ENCODE measurements around the gene NPPC. TPM values are rescaled to one million over a fixed set of nuclear protein-coding genes. Genes with fewer than 3 reads are reported as not detected.

NPPC gene
- total RNA-seq, 1 donor from 2014 or later: not detected

DNA sequence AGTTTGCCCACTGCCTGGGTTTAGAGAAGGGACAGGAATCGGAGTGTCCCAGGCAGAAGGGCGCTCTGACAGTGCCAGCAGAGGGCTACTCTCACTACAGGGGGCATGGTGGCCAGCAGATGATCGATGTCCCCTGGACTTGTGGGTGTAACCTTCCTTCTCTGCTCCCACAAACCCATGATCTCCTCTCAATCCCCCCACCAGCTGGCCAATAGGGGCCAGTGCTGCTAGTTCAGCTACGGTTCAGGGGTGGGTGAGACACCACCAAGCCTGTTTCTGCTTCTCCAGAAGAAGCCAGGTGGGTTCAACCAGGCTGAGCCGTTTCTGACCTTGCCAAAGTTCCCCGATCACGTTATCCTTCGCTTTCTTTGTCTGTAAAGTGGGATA, 1.3 kb downstream of the NPPC start:
- Mint-ChIP-seq H3K36me3 (ENCODE audit: low read depth) (peaks cover 1% of the 10 kb centered on the region), H3K4me3 (ENCODE audit: unreplicated experiment) (no peak overlapping the region), H3K9me3 (ENCODE audit: low read depth) (no peaks in the 10 kb centered on the region), H3K4me1 (ENCODE audit: low read depth) (peaks cover 8% of the 10 kb centered on the region), H3K27me3 (ENCODE audit: low read depth) (peaks cover 61% of the 10 kb centered on the region), H3K27ac (ENCODE audit: unreplicated experiment) (no peak overlapping the region)
- TF ChIP-seq, protein P1, sequence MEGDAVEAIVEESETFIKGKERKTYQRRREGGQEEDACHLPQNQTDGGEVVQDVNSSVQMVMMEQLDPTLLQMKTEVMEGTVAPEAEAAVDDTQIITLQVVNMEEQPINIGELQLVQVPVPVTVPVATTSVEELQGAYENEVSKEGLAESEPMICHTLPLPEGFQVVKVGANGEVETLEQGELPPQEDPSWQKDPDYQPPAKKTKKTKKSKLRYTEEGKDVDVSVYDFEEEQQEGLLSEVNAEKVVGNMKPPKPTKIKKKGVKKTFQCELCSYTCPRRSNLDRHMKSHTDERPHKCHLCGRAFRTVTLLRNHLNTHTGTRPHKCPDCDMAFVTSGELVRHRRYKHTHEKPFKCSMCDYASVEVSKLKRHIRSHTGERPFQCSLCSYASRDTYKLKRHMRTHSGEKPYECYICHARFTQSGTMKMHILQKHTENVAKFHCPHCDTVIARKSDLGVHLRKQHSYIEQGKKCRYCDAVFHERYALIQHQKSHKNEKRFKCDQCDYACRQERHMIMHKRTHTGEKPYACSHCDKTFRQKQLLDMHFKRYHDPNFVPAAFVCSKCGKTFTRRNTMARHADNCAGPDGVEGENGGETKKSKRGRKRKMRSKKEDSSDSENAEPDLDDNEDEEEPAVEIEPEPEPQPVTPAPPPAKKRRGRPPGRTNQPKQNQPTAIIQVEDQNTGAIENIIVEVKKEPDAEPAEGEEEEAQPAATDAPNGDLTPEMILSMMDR (IDR thresholded peaks at IDR 0.05): no peak
- DNase-seq (ENCODE audit: low spot score): peak; percentile 52

DNA sequence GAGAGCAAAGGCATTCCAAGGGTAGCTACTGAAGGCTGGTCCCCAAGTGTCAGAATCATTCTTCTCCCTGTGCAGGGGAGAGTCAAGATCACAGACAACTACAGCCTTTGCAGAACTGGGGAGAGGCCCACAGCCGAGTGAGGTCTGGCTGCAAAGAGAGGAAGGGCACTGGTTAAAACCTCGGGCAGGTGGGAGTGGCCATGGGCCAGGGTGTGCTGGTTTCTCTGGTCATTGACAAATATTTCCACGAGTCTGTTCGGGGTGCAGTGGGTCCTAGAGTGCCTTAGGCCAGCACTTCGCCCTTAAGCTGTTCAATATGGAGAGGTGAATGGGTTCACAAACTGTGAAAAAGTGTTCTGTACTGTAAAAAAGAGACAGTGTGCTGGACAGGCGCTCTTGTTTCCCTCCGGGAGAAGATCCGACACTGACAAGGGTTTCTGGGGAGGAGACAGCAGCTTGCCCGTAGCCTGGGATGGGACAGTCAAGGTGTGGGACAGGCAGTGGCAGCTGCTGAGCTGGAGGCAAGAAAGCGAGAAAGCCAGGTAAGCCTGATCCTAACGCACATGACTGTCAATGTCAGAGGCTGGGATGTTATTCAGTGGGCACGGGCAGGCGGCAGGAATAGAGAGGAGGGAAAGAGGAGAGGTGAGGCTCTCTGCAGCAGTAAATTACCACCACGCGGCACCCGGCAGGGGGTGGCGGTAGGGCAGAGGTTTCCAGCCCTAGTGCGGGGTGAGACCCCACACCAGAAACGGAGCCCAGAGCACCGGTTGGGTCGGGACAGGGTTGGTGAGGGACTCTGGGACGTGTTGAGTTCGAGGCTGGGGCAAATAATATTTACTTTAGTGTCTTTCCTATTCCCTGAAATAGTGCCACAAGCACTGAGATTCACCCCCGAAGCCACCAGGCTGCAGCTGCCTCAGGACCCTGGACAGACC, 2.0 kb downstream of the NPPC start:
- H3K27me3 Mint-ChIP-seq (ENCODE audit: low read depth): peaks cover 61% of the 10 kb centered on the region
- peaks cover 8% of the 10 kb centered on the region for H3K4me1 Mint-ChIP-seq (ENCODE audit: low read depth)
- no peaks in the 10 kb centered on the region for H3K9me3 Mint-ChIP-seq (ENCODE audit: low read depth)
- TF ChIP-seq, protein P1 (IDR thresholded peaks at IDR 0.05): no peak
- peak; percentile 70 for DNase-seq (ENCODE audit: low spot score)
- H3K36me3 Mint-ChIP-seq (ENCODE audit: low read depth): peaks cover 1% of the 10 kb centered on the region
- H3K4me3 Mint-ChIP-seq (ENCODE audit: unreplicated experiment): no peak overlapping the region
- H3K27ac Mint-ChIP-seq (ENCODE audit: unreplicated experiment): no peak overlapping the region

DNA sequence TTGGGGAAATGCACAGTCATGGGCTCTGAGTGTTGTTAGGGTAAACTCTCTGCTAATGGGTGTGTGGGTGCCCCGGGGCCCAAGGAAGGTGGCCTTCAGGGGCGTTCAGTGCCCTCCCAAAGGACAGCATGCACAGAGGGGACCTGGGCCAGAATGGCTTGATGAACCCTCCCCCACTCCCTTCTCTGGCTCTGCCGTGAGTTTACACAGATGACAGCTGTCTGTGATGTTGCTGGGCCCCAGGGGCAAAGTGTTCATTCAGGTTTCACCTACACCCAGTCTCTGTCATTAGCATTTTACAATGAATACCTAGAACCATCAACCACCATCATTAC, 3.2 kb downstream of the NPPC start:
- peaks cover 1% of the 10 kb centered on the region for H3K36me3 Mint-ChIP-seq (ENCODE audit: low read depth)

DNA sequence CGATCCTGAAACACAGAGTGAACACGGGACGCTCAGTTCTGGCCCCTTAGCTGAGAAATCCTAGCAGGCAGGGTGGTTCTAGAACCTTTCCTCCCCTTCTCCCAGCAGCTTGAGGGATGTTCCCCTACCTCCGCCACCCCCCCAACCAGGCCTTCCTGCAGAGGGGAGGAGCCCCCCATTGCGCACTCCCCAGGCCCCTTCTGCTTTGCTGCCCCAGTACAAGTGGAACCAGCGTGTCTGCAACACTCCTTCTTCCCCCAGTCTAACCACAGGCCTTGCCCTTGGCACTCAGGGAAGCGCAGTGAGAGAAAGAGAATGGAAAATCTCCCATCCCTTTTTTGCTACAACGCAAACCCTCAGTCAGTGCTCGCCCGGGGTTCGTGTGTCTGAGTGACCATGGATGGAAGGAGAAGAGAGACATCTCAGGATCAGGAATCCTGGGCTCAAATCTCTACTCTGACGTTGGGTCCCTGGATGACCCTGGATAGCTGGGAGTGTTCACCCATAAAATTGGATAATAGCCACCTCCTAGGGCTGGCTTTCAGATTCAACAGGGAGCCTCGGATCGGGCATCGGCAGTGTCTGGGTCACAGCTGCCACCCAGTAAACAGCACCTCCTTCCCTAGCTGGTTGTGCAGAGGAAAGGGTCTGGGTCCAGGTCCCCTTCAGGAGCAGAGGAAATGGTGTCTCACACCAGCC, 3.7 kb downstream of the NPPC start:
- peaks cover 8% of the 10 kb centered on the region for H3K4me1 Mint-ChIP-seq (ENCODE audit: low read depth)
- peaks cover 50% of the 10 kb centered on the region for H3K27me3 Mint-ChIP-seq (ENCODE audit: low read depth)
- no peak overlapping the region for H3K4me3 Mint-ChIP-seq (ENCODE audit: unreplicated experiment)
- H3K27ac Mint-ChIP-seq (ENCODE audit: unreplicated experiment): no peak overlapping the region
- peak; percentile 51 for DNase-seq (ENCODE audit: low spot score)
- TF ChIP-seq, protein P1 (IDR thresholded peaks at IDR 0.05): no peak
- no peaks in the 10 kb centered on the region for H3K9me3 Mint-ChIP-seq (ENCODE audit: low read depth)
- peaks cover 1% of the 10 kb centered on the region for H3K36me3 Mint-ChIP-seq (ENCODE audit: low read depth)

More for the DNA sequence above, 3.2 kb downstream of the NPPC start:
- Mint-ChIP-seq H3K9me3 (ENCODE audit: low read depth) (no peaks in the 10 kb centered on the region), H3K4me1 (ENCODE audit: low read depth) (peaks cover 8% of the 10 kb centered on the region), H3K4me3 (ENCODE audit: unreplicated experiment) (no peak overlapping the region), H3K27ac (ENCODE audit: unreplicated experiment) (no peak overlapping the region), H3K27me3 (ENCODE audit: low read depth) (peaks cover 51% of the 10 kb centered on the region)
- TF ChIP-seq, protein P1 (IDR thresholded peaks at IDR 0.05): no peak
- DNase-seq (ENCODE audit: low spot score): peak; percentile 42

DNA sequence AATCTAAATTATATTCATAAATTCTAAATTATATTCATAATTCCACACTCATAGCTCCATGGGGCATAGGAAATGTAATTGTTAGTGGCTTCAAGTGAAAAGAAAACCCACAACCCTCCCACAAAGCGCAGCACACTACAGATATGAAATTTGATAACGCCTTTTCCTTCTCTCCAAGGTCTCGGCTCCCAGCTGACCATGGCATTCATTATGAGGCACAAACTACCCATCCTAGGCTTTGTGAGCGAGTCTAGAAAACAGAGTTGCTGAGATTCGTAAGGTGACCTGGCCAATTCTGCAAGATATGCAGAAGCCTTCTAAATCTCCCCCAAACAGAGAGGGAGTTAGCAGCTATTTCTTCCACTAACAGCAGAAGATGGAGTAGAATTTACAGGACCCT, 5.4 kb downstream of the NPPC start:
- DNase-seq (ENCODE audit: low spot score): no peak
- TF ChIP-seq, protein P1 (IDR thresholded peaks at IDR 0.05): no peak
- no peaks in the 10 kb centered on the region for H3K9me3 Mint-ChIP-seq (ENCODE audit: low read depth)
- H3K27me3 Mint-ChIP-seq (ENCODE audit: low read depth): peaks cover 53% of the 10 kb centered on the region
- H3K36me3 Mint-ChIP-seq (ENCODE audit: low read depth): peaks cover 1% of the 10 kb centered on the region
- H3K4me3 Mint-ChIP-seq (ENCODE audit: unreplicated experiment): no peak overlapping the region
- no peaks in the 10 kb centered on the region for H3K4me1 Mint-ChIP-seq (ENCODE audit: low read depth)
- no peak overlapping the region for H3K27ac Mint-ChIP-seq (ENCODE audit: unreplicated experiment)
